ENCODE data around the gene ITPR1.
A peak's percentile ranks its signal among the peaks of the same experiment; 100 is the strongest.

Gene ITPR1

DNA sequence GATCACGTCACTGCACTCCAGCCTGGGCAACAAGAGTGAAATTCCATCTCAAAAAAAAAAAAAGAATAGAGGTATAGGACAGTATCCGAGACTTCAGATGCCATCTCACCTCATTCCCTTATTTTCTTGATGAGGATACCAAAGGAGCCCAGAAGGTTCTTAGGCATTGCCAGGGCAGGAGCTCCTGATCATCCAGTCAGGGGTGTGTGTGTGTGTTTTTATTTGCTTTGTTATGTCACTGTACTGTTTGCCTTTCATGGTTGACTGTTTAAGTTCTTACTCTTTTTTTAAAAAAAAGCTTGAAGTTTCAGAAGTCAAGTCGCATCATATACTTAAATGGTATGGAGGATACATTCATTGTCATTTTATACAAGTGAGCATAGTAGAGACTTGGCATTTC is 346.1 kb downstream of the ITPR1 start:
- intact Hi-C loops (cut with micrococcal nuclease): no loop called here
- Mint-ChIP-seq H3K36me3 (ENCODE audit: low read depth) (peaks cover 6% of the 10 kb centered on the region), H3K27me3 (no peaks in the 10 kb centered on the region), H3K27ac (no peak overlapping the region), H3K4me3 (no peak overlapping the region), H3K9me3 (no peaks in the 10 kb centered on the region), H3K4me1 (ENCODE audit: low read depth) (peaks cover 21% of the 10 kb centered on the region)

DNA sequence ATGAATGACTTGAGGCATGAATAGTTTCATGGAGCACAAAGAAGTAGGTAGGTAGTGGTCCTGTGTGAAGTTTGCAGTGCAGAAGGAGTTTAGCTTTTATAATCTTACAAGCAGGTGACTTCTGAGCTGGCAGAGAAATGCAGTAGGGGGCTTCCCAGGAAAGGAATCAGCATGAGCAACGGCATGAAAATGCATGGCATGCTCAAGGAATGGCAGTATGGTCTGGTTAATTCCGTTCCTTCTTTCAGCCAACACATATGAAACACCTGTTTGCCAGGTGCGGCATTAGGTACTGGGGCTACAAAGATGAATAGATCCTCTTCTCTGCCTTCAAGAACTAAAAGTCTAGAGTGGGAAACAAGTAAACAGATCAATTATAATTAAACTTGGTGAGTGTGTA is 348.1 kb downstream of the ITPR1 start:
- H3K36me3 Mint-ChIP-seq (ENCODE audit: low read depth): peaks cover 6% of the 10 kb centered on the region
- H3K4me3 Mint-ChIP-seq: no peak overlapping the region
- H3K27ac Mint-ChIP-seq: no peak overlapping the region
- intact Hi-C loops (cut with micrococcal nuclease): no loop called here
- peaks cover 6% of the 10 kb centered on the region for H3K4me1 Mint-ChIP-seq (ENCODE audit: low read depth)
- H3K27me3 Mint-ChIP-seq: no peaks in the 10 kb centered on the region
- H3K9me3 Mint-ChIP-seq: no peaks in the 10 kb centered on the region

DNA sequence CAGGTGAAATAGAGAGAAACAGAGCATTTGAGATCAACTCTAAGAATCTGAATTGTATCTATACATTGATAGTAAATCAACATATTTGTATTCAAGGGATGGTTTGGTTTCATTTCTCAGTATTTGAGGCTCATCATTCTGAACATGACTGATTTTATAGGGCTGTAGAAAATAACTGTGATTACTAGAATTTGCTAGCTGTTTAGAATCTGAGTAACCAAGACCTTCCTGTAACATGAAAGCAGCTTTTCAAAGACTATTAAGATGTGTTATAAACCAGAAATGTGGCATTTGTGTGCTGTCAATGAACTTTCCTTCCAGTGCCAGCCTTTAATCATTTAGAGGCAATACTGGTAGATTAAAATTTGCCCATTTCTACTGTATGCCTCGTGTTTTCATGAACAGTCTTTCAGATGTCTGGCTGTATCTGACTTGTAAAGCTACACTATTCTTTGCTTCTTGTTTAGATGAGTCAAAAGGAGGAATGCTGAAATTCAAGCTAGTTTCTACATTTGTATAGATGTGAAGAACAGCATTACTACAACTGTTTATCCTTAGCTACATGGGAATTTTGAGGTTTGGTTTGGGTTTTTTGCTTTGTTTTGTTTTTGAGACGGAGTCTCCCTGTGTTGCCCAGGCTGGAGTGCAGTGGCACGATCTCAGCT is 348.8 kb downstream of the ITPR1 start:
- Mint-ChIP-seq H3K4me3 (no peak overlapping the region), H3K9me3 (no peaks in the 10 kb centered on the region), H3K27ac (no peak overlapping the region), H3K4me1 (ENCODE audit: low read depth) (peaks cover 3% of the 10 kb centered on the region), H3K36me3 (ENCODE audit: low read depth) (peaks cover 4% of the 10 kb centered on the region), H3K27me3 (no peaks in the 10 kb centered on the region)
- intact Hi-C loops (cut with micrococcal nuclease): no loop called here

- H3K9me3 Mint-ChIP-seq: no peaks in the 10 kb centered on the region
- H3K4me3 Mint-ChIP-seq: no peak overlapping the region
- intact Hi-C loops (cut with micrococcal nuclease): no loop called here
- H3K36me3 Mint-ChIP-seq (ENCODE audit: low read depth): peaks cover 5% of the 10 kb centered on the region
- peaks cover 6% of the 10 kb centered on the region for H3K4me1 Mint-ChIP-seq (ENCODE audit: low read depth)
- no peaks in the 10 kb centered on the region for H3K27me3 Mint-ChIP-seq
- H3K27ac Mint-ChIP-seq: no peak overlapping the region
Observed at GRCh38 chr3:4843619-4844018, 350.5 kb downstream of the ITPR1 start.

DNA sequence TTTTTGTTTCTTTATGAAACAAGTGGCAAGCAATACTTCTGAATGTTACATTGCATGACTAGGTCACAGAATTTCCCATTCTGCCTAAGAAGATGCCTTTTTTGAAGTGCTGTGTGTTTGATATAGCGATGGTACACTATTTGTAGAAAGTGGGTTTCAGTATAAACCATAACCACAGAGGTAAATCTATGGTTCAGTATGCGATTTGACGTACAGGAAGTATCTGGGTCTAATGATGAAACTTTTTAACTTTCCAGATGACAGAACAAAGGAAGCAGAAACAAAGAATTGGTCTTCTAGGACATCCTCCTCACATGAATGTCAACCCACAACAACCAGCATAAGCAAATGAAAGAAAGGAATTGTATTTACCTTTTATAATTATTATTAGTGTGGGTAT is 352.7 kb downstream of the ITPR1 start:
- Mint-ChIP-seq H3K27ac (no peak overlapping the region), H3K4me3 (no peak overlapping the region), H3K9me3 (no peaks in the 10 kb centered on the region), H3K27me3 (no peaks in the 10 kb centered on the region), H3K4me1 (ENCODE audit: low read depth) (peaks cover 19% of the 10 kb centered on the region), H3K36me3 (ENCODE audit: low read depth) (peaks cover 5% of the 10 kb centered on the region)
- intact Hi-C loops (cut with micrococcal nuclease): no loop called here

DNA sequence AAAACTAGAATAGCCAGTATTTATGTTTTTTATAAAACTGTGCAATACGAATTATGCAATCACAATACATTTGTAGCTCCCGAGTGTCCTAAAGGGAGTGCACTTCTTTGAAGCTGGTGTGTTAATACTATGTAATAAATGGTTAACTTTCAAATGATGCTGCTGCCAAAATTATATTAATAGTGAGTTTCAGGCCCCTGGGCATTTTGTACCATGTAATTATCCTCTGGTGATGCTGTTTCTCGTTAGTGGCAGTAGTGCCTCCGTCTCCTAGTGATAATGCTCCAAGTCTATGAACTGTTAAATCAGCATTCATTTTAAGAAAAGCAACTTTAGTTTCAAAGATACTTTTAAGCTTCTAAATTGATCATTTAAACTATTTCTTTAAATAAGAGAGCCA is 353.4 kb downstream of the ITPR1 start:
- H3K36me3 Mint-ChIP-seq (ENCODE audit: low read depth): peaks cover 5% of the 10 kb centered on the region
- no peak overlapping the region for H3K4me3 Mint-ChIP-seq
- intact Hi-C loops (cut with micrococcal nuclease): no loop called here
- no peak overlapping the region for H3K27ac Mint-ChIP-seq
- no peaks in the 10 kb centered on the region for H3K27me3 Mint-ChIP-seq
- peaks cover 23% of the 10 kb centered on the region for H3K4me1 Mint-ChIP-seq (ENCODE audit: low read depth)
- no peaks in the 10 kb centered on the region for H3K9me3 Mint-ChIP-seq

- peaks cover 5% of the 10 kb centered on the region for H3K36me3 Mint-ChIP-seq (ENCODE audit: low read depth)
- H3K9me3 Mint-ChIP-seq: no peaks in the 10 kb centered on the region
- intact Hi-C loops (cut with micrococcal nuclease): no loop called here
- H3K27ac Mint-ChIP-seq: no peak overlapping the region
- H3K4me1 Mint-ChIP-seq (ENCODE audit: low read depth): peaks cover 29% of the 10 kb centered on the region
- no peaks in the 10 kb centered on the region for H3K27me3 Mint-ChIP-seq
- H3K4me3 Mint-ChIP-seq: no peak overlapping the region
Observed at GRCh38 chr3:4848176-4848825, 355.2 kb downstream of the ITPR1 start.

DNA sequence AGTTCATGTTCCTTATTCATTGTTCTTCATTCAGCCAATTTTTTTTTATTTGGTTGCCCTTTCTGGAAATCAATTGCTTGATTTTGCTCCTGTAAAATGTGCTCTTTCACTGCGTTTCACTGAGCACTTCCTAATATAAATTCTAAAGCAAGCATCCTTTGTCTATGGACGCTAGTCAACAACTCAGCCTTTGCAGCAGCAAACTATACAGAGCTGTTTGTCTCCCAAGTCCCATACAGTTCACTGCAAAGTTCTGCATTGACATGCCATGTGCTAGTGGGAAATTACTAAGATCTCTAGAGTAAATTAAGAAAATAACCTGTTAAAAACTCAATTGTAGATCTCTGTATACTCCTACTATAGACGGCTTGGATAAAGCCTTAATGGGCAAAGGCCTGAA is 356.0 kb downstream of the ITPR1 start:
- Mint-ChIP-seq H3K27ac (no peak overlapping the region), H3K4me1 (ENCODE audit: low read depth) (peaks cover 38% of the 10 kb centered on the region), H3K36me3 (ENCODE audit: low read depth) (peaks cover 5% of the 10 kb centered on the region), H3K4me3 (no peak overlapping the region), H3K9me3 (no peaks in the 10 kb centered on the region), H3K27me3 (no peaks in the 10 kb centered on the region)
- intact Hi-C loops (cut with micrococcal nuclease): no loop called here

DNA sequence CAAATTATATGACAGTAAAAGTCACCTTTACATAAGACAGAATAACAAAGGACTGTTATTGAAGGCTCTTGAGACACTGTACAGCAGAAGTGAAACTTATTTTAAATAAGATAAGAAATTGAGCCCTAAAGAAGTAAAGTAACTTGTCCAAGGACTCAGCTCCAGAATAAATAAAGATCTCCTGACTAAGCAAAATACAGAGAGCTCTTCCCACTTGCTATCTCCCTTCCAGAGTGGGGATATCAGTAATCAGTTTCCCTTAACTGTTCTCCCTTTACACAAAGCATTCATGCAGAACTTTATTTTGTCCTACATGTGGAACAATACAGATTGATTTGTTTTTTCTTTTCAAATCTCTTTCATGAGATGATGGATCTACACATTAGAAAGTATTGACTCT is 356.6 kb downstream of the ITPR1 start:
- H3K36me3 Mint-ChIP-seq (ENCODE audit: low read depth): peaks cover 5% of the 10 kb centered on the region
- no peaks in the 10 kb centered on the region for H3K27me3 Mint-ChIP-seq
- H3K4me1 Mint-ChIP-seq (ENCODE audit: low read depth): peaks cover 38% of the 10 kb centered on the region
- no peaks in the 10 kb centered on the region for H3K9me3 Mint-ChIP-seq
- intact Hi-C loops (cut with micrococcal nuclease): no loop called here
- peak overlapping the region; percentile 27 for H3K27ac Mint-ChIP-seq
- H3K4me3 Mint-ChIP-seq: no peak overlapping the region

DNA sequence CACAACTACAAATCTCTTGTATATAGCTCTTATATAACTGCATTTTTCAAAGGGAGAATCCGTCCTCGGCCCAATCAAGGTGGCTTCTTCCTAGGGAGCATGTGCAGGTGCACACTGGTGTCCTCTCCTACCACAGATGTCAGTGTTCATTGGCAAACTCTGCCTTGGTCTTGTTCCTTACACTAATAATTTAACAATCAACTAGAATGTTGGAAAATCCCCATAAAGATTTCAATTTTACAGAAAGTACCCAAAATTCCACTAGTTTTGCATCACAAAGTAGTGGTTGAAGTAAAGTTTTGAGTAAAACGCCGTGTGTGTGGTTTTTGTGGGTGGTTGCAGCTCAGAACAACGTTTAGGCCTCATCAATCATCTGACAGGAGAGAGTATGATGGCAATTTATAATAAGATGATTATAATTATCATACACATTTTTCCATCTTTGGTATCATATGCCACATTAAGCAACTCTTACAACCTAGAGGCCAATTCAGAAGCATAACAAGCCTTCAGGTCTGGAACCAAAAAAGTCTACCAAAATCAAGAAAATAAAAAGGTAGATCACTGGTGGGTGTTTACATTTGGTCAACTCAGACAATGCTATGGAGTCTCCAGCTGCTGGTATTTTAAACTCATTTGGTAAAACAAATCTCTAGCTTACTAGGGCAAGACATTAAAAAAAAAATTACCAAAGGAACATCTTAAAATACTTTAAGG is 357.2 kb downstream of the ITPR1 start:
- Mint-ChIP-seq H3K4me1 (ENCODE audit: low read depth) (peaks cover 38% of the 10 kb centered on the region), H3K4me3 (no peak overlapping the region)
- intact Hi-C loops (cut with micrococcal nuclease): no loop called here

DNA sequence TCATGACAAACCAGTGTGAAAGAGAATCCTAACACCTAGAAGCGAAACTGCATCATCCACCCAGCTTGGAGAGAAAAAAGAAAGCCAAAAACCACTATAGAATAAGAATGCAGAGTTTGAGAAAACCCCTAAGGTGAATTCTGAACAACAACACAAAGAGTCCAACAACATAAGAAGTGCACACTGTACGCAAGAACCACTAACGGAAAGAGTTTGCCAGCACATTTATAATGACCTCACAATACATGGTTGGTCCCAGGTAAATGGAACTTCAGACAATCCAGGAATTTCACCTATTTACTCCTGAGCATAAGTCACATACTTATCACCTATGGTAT is 357.7 kb downstream of the ITPR1 start:
- Mint-ChIP-seq H3K36me3 (ENCODE audit: low read depth) (peaks cover 5% of the 10 kb centered on the region), H3K27ac (no peak overlapping the region), H3K9me3 (no peaks in the 10 kb centered on the region), H3K4me3 (no peak overlapping the region), H3K27me3 (no peaks in the 10 kb centered on the region), H3K4me1 (ENCODE audit: low read depth) (peaks cover 43% of the 10 kb centered on the region)
- intact Hi-C loops (cut with micrococcal nuclease): no loop called here

More for the DNA sequence above, 357.2 kb downstream of the ITPR1 start:
- no peaks in the 10 kb centered on the region for H3K27me3 Mint-ChIP-seq
- peak overlapping the region; percentile 27 for H3K27ac Mint-ChIP-seq
- H3K9me3 Mint-ChIP-seq: no peaks in the 10 kb centered on the region
- H3K36me3 Mint-ChIP-seq (ENCODE audit: low read depth): peaks cover 5% of the 10 kb centered on the region

- H3K4me3 Mint-ChIP-seq: no peak overlapping the region
- intact Hi-C loops (cut with micrococcal nuclease): no loop called here
- H3K4me1 Mint-ChIP-seq (ENCODE audit: low read depth): peaks cover 52% of the 10 kb centered on the region
- no peaks in the 10 kb centered on the region for H3K27me3 Mint-ChIP-seq
- peaks cover 4% of the 10 kb centered on the region for H3K36me3 Mint-ChIP-seq (ENCODE audit: low read depth)
- H3K27ac Mint-ChIP-seq: peak overlapping the region; percentile 38
- H3K9me3 Mint-ChIP-seq: no peaks in the 10 kb centered on the region
Observed at GRCh38 chr3:4852780-4853748, 359.9 kb downstream of the ITPR1 start.

- Mint-ChIP-seq H3K9me3 (no peaks in the 10 kb centered on the region), H3K4me1 (ENCODE audit: low read depth) (peaks cover 45% of the 10 kb centered on the region), H3K27me3 (no peaks in the 10 kb centered on the region), H3K4me3 (no peak overlapping the region), H3K36me3 (ENCODE audit: low read depth) (no peaks in the 10 kb centered on the region), H3K27ac (peak overlapping the region; percentile 38)
- intact Hi-C loops (cut with micrococcal nuclease): no loop called here
Observed at GRCh38 chr3:4853749-4854140, 360.6 kb downstream of the ITPR1 start.

DNA sequence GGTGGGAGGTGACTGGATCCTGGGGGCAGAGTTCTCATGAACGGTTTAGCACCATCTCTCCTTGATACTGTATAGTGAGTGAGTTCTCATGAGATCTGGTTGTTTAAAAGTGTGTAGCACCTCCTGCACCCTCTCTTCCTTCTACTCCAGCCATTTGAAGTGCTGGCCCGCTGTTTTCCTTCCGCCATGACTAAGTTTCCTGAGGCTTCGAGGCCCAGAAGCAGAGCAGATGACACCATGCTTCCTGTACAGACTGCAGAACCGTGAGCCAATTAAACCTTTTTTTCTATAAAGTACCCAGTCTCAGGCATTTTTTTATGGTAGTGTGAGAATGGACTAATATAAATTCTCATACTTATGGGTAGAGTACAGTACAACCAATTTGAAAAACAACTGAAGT is 362.5 kb downstream of the ITPR1 start:
- Mint-ChIP-seq H3K4me3 (no peak overlapping the region), H3K27me3 (no peaks in the 10 kb centered on the region), H3K36me3 (ENCODE audit: low read depth) (no peaks in the 10 kb centered on the region), H3K4me1 (ENCODE audit: low read depth) (peaks cover 33% of the 10 kb centered on the region), H3K27ac (no peak overlapping the region), H3K9me3 (no peaks in the 10 kb centered on the region)
- intact Hi-C loops (cut with micrococcal nuclease): no loop called here

Measured in dendritic cell treated with granulocyte-macrophage colony-stimulating factor and Interleukin-4, amounts not matched to agents 40 ng/mL and 50 ng/mL, for 4 days (primary cell).